Measurements from ENCODE around the gene SAP30BP. TPM values are rescaled to one million over a fixed set of nuclear protein-coding genes. Genes with fewer than 3 reads are reported as not detected.

SAP30BP gene
- polyA plus RNA-seq, 2 of the 4 experiments (the other 2 are of a cell fraction): 103 to 139 TPM

DNA sequence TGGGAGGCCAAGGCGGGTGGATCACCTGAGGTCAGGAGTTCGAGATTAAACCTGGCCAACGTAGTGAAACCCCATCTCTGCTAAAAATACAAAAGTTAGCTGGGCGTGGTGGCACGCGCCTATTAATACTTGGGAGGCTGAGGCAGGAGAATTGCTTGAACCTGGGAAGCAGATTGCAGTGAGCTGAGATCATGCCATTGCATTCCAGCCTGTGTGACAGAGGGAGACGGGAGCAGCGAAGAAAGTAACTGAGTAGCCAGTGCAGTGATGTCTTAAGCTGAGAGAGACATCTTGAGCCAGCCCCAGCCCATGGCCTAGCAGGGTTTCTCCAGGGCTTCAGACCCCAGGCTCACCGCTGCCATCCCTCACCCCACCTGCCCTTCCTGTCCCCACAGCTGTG is 43.8 kb upstream of the SAP30BP start:
- WGBS (ENCODE audit: missing lambda C conversion rate): 91% methylated on average over 9 of the region's 9 CpGs
- no peaks in the 10 kb centered on the region; the same call in 2 of the 3 replicates for H3K4me1 ChIP-seq
- TF ChIP-seq NPAS2 (CRISPR knock-in tag; IDR thresholded peaks at IDR 0.05; ENCODE audit: borderline replicate concordance) (no peak), HOXB5 (CRISPR knock-in tag; IDR thresholded peaks at IDR 0.05) (no peak), ZSCAN20 (CRISPR knock-in tag; IDR thresholded peaks at IDR 0.05) (no peak)
- H3K27ac ChIP-seq: no peak overlapping the region
- no peak overlapping the region for H3K4me3 ChIP-seq
- H3K4me2 ChIP-seq: no peak overlapping the region
- POLR2A ChIA-PET: no interaction called here
- ATAC-seq (no peak), FAIRE-seq (no peak), DNase-seq (ENCODE audit: low read depth in 1 of 2, low spot score in 1 of 2) (no peak)
- CTCF ChIA-PET: interaction anchor here (1.0 to 51.3 kb wide), 5 partner anchors 10 to 301 kb away, joined by 4 to 2254 read pairs (median 1931); partner anchors contain the start of genes GALK1, MYO15B, RECQL5 and SAP30BP
- H3K9me3 ChIP-seq: no peaks in the 10 kb centered on the region

DNA sequence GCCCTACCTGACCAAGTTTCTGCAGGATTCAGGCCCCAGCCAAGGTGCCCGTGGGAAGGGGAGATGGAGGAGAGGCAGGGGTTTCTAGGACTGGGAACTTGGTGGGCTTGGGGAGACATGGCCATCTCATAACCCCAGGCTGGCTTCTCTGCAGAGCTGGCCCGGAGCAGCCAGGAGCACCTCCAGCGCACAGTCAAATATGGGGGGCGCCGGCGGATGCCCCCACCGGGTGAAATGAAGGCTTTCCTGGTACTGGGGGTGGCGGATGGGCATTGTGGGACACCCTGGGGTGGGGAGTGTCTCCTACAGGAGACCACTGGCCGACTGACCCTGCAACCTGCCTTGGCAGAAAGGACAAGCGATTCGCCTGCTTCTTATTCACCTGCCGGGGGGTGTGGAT is 43.1 kb upstream of the SAP30BP start:
- no peaks in the 10 kb centered on the region for H3K9me3 ChIP-seq
- CTCF ChIA-PET: interaction anchor here (1.3 to 51.3 kb wide), 7 partner anchors 9 to 225 kb away, joined by 4 to 2254 read pairs (median 926); partner anchors contain the start of genes GALK1, MYO15B, RECQL5 and SAP30BP
- no peak overlapping the region for H3K4me3 ChIP-seq
- TF ChIP-seq FOXS1 (CRISPR knock-in tag; IDR thresholded peaks at IDR 0.05) (no peak), JUNB (IDR thresholded peaks at IDR 0.05) (no peak)
- WGBS (ENCODE audit: missing lambda C conversion rate): 88% methylated on average over 11 of the region's 12 CpGs
- no peak overlapping the region for H3K4me2 ChIP-seq
- FAIRE-seq (no peak), DNase-seq (ENCODE audit: low read depth in 1 of 2, low spot score in 1 of 2) (no peak), ATAC-seq (no peak)
- no peaks in the 10 kb centered on the region; the same call in 2 of the 3 replicates for H3K4me1 ChIP-seq
- no peak overlapping the region for H3K27ac ChIP-seq
- POLR2A ChIA-PET: no interaction called here

DNA sequence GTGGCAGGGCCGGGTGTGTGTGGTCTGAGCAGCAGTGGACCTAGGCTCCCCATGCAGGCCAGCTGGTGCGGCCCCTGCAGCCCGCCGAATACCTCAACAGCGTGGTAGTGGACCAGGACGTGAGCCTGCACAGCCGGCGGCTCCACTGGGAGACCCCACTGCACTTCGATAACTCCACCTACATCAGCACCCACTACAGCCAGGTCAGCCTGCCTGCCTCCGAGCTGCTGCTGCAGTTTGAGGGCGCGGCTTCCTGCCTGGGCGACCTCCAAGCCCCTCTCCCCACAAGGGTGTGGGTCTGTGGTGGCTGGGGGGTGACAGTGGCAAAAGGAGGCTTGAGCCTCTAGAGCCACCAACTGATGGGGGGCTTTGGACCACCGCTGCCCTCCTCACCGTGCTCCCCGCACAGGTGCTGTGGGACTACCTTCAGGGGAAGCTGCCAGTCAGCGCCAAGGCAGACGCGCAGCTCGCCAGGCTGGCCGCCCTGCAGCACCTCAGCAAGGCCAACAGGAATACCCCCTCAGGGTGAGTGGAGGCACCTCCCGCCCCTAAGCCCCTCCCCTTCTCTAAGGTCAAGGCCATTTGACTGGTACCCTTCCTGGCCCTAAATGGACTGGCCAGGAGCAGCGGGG is 42.3 kb upstream of the SAP30BP start:
- 85% methylated on average over 9 of the region's 23 CpGs for WGBS (ENCODE audit: missing lambda C conversion rate)
- H3K4me1 ChIP-seq: no peaks in the 10 kb centered on the region; the same call in 2 of the 3 replicates
- H3K4me2 ChIP-seq: no peak overlapping the region
- no peak for FAIRE-seq
- CTCF ChIA-PET: interaction anchor here (0.6 to 51.3 kb wide), 14 partner anchors 8 to 1059 kb away, joined by 3 to 2254 read pairs (median 4); partner anchors contain the start of genes GALK1, MYO15B, RECQL5 and SAP30BP
- no peak for DNase-seq (ENCODE audit: low read depth in 1 of 2, low spot score in 1 of 2)
- no peak overlapping the region for H3K27ac ChIP-seq
- no peak for ATAC-seq
- TF ChIP-seq, protein P1, sequence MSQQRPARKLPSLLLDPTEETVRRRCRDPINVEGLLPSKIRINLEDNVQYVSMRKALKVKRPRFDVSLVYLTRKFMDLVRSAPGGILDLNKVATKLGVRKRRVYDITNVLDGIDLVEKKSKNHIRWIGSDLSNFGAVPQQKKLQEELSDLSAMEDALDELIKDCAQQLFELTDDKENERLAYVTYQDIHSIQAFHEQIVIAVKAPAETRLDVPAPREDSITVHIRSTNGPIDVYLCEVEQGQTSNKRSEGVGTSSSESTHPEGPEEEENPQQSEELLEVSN (IDR thresholded peaks at IDR 0.05; ENCODE audit: borderline replicate concordance, low read depth): no peak
- no peak for TF ChIP-seq RFX5 (IDR thresholded peaks at IDR 0.05)
- TF ChIP-seq, protein P2, sequence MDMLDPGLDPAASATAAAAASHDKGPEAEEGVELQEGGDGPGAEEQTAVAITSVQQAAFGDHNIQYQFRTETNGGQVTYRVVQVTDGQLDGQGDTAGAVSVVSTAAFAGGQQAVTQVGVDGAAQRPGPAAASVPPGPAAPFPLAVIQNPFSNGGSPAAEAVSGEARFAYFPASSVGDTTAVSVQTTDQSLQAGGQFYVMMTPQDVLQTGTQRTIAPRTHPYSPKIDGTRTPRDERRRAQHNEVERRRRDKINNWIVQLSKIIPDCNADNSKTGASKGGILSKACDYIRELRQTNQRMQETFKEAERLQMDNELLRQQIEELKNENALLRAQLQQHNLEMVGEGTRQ (IDR thresholded peaks at IDR 0.05): no peak
- no peak overlapping the region for H3K4me3 ChIP-seq
- H3K9me3 ChIP-seq: no peaks in the 10 kb centered on the region
- POLR2A ChIA-PET: interaction anchor here (1.2 kb wide), 1 partner anchor 9 kb away, joined by 3 read pairs; the partner anchor contains the start of gene SMIM5

DNA sequence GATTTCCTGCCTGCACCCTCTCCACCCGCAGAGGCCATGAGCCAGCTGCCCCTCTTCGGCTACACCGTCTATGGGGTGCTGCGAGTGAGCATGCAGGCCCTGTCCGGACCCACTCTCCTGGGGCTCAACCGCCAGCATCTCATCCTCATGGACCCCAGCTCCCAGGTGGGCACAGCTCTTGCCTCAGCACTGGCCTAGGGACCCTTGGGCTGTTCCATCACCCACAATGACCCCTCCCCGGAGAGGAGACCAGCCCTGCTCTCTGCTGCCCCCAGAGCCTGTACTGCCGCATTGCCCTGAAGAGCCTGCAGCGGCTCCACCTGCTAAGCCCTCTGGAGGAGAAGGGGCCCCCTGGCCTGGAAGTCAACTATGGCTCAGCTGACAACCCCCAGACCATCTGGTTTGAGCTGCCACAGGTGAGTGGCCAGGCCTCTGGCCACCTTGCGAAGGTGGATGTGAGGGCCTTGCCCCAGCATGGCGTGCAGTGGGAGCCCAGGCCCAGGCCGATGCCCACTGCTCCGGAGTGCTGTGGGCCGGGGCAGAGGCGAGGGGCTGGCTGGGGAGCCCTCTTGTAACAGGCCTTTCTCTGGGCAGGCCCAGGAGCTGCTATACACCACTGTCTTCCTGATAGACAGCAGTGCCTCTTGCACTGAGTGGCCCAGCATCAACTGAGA is 41.2 kb upstream of the SAP30BP start:
- DNase-seq (ENCODE audit: low read depth in 1 of 2, low spot score in 1 of 2) (peak; percentile 37 to 82), ATAC-seq (peak; percentile 54 to 84), FAIRE-seq (no peak)
- no peak overlapping the region for H3K4me2 ChIP-seq
- ChIA-PET POLR2A (no interaction called here), CTCF (interaction anchor here (0.6 to 51.3 kb wide), 15 partner anchors 7 to 223 kb away, joined by 3 to 2254 read pairs (median 4); partner anchors contain the start of genes GALK1, LLGL2, MYO15B and RECQL5)
- H3K4me3 ChIP-seq: no peak overlapping the region
- 80% methylated on average over 11 of the region's 15 CpGs for WGBS (ENCODE audit: missing lambda C conversion rate)
- no peaks in the 10 kb centered on the region for H3K9me3 ChIP-seq
- TF ChIP-seq SMC3 (IDR thresholded peaks at IDR 0.05): peak; percentile 23; the same call in 2 of the 3 replicates
- TF ChIP-seq NPAS2 (CRISPR knock-in tag; IDR thresholded peaks at IDR 0.05; ENCODE audit: borderline replicate concordance): no peak
- TF ChIP-seq, protein P3, sequence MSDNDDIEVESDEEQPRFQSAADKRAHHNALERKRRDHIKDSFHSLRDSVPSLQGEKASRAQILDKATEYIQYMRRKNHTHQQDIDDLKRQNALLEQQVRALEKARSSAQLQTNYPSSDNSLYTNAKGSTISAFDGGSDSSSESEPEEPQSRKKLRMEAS (IDR thresholded peaks at IDR 0.05): peak; percentile 34
- peak; percentile 52 to 55; a peak in 4 of 5 replicates for TF ChIP-seq RAD21 (conservative IDR thresholded peaks at IDR 0.05 in 1 of 2, IDR thresholded peaks at IDR 0.05 in 1 of 2)
- no peak for TF ChIP-seq NFE2L2 (conservative IDR thresholded peaks at IDR 0.05; ENCODE audit: low read length)
- TF ChIP-seq, protein P4, sequence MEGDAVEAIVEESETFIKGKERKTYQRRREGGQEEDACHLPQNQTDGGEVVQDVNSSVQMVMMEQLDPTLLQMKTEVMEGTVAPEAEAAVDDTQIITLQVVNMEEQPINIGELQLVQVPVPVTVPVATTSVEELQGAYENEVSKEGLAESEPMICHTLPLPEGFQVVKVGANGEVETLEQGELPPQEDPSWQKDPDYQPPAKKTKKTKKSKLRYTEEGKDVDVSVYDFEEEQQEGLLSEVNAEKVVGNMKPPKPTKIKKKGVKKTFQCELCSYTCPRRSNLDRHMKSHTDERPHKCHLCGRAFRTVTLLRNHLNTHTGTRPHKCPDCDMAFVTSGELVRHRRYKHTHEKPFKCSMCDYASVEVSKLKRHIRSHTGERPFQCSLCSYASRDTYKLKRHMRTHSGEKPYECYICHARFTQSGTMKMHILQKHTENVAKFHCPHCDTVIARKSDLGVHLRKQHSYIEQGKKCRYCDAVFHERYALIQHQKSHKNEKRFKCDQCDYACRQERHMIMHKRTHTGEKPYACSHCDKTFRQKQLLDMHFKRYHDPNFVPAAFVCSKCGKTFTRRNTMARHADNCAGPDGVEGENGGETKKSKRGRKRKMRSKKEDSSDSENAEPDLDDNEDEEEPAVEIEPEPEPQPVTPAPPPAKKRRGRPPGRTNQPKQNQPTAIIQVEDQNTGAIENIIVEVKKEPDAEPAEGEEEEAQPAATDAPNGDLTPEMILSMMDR (IDR thresholded peaks at IDR 0.05): peak; percentile 64
- TF ChIP-seq MAZ (IDR thresholded peaks at IDR 0.05; ENCODE audit: borderline replicate concordance, low read depth, low read length): 0 out of 2 replicates have a peak, but pooled peaks have one; percentile 31
- TF ChIP-seq TFCP2L1 (CRISPR knock-in tag; IDR thresholded peaks at IDR 0.05): no peak
- H3K27ac ChIP-seq: no peak overlapping the region
- H3K4me1 ChIP-seq: no peaks in the 10 kb centered on the region; the same call in 2 of the 3 replicates

Measured in A549 (cell line).